Mammary epithelial cell (primary cell): ENCODE results near the gene XNDC1N.

ENCODE experiments used
- CTCF ChIP-seq, 2 donors: IDR thresholded peaks in 1 of 2; conservative IDR thresholded peaks in 1 of 2; 2 replicates each; pipeline ENCODE4 v1.5.1; 2011 to 2012; ENCODE audit warnings: inconsistent platforms in 2 of 2, low read length in 2 of 2, mild to moderate bottlenecking in 2 of 2, control low read depth in 1 of 2, low read depth in 1 of 2; ENCODE audit not compliant: insufficient read depth in 1 of 2; ENCODE audit errors: extremely low read depth in 1 of 2
- EZH2 ChIP-seq: IDR thresholded peaks from 2 replicates; pipeline ENCODE4 v1.6.1; 2012; ENCODE audit warnings: low read length, inconsistent platforms, borderline replicate concordance

GRCh38 chr11:71913756-71914526 is 14.5 kb downstream of the XNDC1N start:
- TF ChIP-seq CTCF (conservative IDR thresholded peaks at IDR 0.05 in 1 of 2, IDR thresholded peaks at IDR 0.05 in 1 of 2; ENCODE audit: extremely low read depth in 1 of 2, insufficient read depth in 1 of 2, low read depth in 1 of 2, low read length in 2 of 2) (no peak), EZH2 (no peak)
